A549 (cell line): ENCODE data around the gene GLIS1.

Source experiments
- CBX2 ChIP-seq: fragments of 200-600 bp; sonication (generic); IDR thresholded peaks from 2 replicates; pipeline ENCODE4 v1.6.1; 2016; ENCODE audit warnings: low read depth, mild to moderate bottlenecking, borderline replicate concordance
- NR3C1 ChIP-seq: fragments of >200 bp; sonication (Bioruptor Twin); formaldehyde crosslinking; IDR thresholded peaks from 3 replicates; pipeline ENCODE4 v1.6.1; 2017
- RCOR1 ChIP-seq: fragments of 150-350 bp; IDR thresholded peaks from 2 replicates; pipeline ENCODE4 v1.6.1; 2014; ENCODE audit warnings: antibody characterized with exemption, low read length, low read depth
- TF ChIP-seq, protein P1 (sequence below): fragments of 200-600 bp; sonication (generic); IDR thresholded peaks from 2 replicates; pipeline ENCODE4 v1.6.1; 2016; ENCODE audit warnings: antibody characterized with exemption, mild to moderate bottlenecking, moderate library complexity
- TF ChIP-seq, protein P2 (sequence below): fragments of >200 bp; sonication (Bioruptor Twin); formaldehyde crosslinking; IDR thresholded peaks from 3 replicates; pipeline ENCODE4 v1.5.1; 2016

DNA sequence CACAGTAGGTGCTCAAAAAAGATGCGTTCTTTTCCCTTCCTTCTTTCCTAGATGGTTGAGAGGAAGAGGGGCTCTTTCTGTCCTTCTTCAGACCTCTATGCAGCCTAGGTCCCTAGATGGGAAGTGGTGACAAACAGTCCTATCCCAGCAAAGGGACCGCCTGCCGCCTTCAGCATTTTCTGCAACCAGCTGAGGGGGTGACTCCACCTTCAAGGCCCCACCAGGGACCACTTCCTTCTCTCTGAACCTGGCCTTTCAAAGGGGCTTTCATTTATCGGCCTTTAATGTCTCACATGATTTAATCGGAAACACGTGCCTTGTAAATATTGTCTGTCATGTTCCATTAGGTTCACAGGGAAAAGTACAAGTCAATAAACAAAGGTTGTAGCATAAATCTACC is 32.6 kb downstream of the GLIS1 start:
- TF ChIP-seq CBX2 (no peak), RCOR1 (no peak), NR3C1 (no peak)
- TF ChIP-seq, protein P1, sequence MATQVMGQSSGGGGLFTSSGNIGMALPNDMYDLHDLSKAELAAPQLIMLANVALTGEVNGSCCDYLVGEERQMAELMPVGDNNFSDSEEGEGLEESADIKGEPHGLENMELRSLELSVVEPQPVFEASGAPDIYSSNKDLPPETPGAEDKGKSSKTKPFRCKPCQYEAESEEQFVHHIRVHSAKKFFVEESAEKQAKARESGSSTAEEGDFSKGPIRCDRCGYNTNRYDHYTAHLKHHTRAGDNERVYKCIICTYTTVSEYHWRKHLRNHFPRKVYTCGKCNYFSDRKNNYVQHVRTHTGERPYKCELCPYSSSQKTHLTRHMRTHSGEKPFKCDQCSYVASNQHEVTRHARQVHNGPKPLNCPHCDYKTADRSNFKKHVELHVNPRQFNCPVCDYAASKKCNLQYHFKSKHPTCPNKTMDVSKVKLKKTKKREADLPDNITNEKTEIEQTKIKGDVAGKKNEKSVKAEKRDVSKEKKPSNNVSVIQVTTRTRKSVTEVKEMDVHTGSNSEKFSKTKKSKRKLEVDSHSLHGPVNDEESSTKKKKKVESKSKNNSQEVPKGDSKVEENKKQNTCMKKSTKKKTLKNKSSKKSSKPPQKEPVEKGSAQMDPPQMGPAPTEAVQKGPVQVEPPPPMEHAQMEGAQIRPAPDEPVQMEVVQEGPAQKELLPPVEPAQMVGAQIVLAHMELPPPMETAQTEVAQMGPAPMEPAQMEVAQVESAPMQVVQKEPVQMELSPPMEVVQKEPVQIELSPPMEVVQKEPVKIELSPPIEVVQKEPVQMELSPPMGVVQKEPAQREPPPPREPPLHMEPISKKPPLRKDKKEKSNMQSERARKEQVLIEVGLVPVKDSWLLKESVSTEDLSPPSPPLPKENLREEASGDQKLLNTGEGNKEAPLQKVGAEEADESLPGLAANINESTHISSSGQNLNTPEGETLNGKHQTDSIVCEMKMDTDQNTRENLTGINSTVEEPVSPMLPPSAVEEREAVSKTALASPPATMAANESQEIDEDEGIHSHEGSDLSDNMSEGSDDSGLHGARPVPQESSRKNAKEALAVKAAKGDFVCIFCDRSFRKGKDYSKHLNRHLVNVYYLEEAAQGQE = no peak
- TF ChIP-seq, protein P2, sequence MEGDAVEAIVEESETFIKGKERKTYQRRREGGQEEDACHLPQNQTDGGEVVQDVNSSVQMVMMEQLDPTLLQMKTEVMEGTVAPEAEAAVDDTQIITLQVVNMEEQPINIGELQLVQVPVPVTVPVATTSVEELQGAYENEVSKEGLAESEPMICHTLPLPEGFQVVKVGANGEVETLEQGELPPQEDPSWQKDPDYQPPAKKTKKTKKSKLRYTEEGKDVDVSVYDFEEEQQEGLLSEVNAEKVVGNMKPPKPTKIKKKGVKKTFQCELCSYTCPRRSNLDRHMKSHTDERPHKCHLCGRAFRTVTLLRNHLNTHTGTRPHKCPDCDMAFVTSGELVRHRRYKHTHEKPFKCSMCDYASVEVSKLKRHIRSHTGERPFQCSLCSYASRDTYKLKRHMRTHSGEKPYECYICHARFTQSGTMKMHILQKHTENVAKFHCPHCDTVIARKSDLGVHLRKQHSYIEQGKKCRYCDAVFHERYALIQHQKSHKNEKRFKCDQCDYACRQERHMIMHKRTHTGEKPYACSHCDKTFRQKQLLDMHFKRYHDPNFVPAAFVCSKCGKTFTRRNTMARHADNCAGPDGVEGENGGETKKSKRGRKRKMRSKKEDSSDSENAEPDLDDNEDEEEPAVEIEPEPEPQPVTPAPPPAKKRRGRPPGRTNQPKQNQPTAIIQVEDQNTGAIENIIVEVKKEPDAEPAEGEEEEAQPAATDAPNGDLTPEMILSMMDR = no peak
